ENCODE data around the gene EMC8.
"Not testable (repeated sequence)": the region's sequence is repeated elsewhere in the genome, so short reads cannot be mapped to it uniquely, and the experiment has no call there.

Gene EMC8

DNA sequence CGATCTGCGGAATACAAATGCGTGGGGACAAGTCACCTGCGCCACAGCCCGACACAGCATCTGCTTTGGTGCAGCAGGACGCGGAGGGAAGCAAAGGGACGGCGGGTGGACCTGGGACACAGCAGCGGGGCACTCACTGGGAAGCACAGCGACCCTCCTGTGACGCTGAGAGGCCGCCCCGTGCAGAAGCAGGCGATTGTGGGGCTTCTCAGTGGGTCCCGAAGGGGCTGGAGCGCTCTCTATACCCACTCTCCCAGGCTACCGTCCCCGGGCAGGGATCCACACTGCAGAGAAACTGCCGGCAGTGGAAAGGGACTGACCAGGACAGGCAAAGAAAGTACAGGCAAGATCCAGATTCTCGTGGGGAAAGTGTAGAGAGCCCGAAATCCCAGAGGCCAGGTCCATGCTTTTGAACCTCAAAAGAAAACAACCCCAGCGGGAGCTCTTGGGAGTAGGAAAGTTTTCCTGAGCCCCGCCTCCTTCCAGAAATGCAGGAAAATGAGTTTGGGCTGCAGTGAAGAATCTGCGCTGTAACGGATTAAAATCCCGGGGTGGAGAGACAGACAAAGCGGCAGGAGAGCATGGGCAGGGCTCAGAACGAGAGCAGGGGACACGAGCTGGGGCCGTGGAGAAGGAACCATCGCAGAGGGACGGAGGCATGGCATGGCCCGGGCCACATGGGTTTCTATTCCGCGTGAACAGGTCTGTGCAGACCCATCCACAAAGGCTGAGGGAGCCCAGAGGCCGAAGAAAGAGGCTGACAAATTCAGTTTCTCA lies 12.9 kb upstream of the EMC8 start:
- no peak for DNase-seq

- DNase-seq: no peak
Measured at GRCh38 chr16:85810742-85811115, 11.4 kb upstream of the EMC8 start.

GRCh38 chr16:85810097-85810741 lies 10.9 kb upstream of the EMC8 start:
- no peak for DNase-seq

- DNase-seq: no peak
Measured at GRCh38 chr16:85809645-85810044, 10.3 kb upstream of the EMC8 start.

GRCh38 chr16:85808926-85809325 lies 9.6 kb upstream of the EMC8 start:
- no peak for DNase-seq

GRCh38 chr16:85808104-85808503 lies 8.8 kb upstream of the EMC8 start:
- not testable (repeated sequence) for DNase-seq

GRCh38 chr16:85807340-85807739 lies 8.0 kb upstream of the EMC8 start:
- not testable (repeated sequence) for DNase-seq

GRCh38 chr16:85806539-85806938 lies 7.2 kb upstream of the EMC8 start:
- no peak for DNase-seq

DNA sequence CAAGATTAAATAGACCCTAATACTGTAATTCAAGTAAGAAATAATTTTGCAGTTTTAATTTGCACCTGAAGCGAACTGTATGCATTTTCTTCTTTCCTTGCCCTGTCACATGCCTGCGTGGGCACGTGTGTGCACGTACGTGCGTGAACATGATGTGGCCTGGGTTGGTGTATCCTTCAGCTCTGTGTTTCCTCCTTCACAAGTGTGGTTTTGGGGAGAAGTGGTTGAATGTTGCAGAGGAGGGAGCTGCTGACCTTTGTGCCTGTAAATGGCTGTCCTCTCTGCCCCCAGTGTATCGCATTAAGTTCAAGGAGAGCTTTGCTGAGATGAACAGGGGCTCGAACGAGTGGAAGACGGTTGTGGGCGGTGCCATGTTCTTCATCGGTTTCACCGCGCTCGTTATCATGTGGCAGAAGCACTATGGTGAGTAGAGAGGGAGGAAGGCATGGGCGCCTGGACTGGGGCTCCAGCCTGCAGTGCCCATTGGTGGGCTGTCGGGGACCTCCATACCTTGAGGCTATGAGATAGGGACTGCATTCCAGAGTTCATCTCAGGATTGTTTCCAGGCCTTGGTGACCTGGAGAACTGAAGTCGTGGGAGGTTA lies 6.2 kb upstream of the EMC8 start:
- no peak for DNase-seq

- DNase-seq: no peak
Measured at GRCh38 chr16:85803570-85803969, 4.2 kb upstream of the EMC8 start.

GRCh38 chr16:85800321-85800669 lies 951 bp upstream of the EMC8 start:
- DNase-seq: no peak

- DNase-seq: no peak
Measured at GRCh38 chr16:85798901-85799496, 345 bp downstream of the EMC8 start.

DNA sequence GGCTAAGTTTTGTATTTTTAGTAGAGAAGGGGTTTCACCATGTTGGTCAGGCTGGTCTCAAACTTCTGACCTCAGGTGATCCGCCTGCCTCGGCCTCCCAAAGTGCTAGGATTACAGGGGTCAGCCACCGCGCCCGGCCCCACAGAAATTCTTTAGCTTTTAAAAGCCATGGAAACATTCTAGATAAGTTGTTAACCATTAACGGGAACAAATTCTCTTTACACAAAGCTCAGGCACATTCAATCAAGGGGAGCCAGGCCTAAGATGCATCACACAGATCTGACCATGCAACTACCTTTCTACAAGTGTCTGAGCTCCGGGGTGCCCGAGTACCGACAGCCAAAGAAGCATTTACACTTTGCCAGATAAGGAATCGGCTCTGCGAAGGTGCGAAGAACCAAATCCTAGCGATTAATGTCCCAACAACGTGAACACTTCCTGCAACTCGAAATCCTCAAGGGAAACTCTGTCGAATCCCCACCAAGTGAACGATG lies 1.0 kb downstream of the EMC8 start:
- DNase-seq: no peak

- no peak for DNase-seq
Measured at GRCh38 chr16:85796599-85796998, 2.7 kb downstream of the EMC8 start.

DNA sequence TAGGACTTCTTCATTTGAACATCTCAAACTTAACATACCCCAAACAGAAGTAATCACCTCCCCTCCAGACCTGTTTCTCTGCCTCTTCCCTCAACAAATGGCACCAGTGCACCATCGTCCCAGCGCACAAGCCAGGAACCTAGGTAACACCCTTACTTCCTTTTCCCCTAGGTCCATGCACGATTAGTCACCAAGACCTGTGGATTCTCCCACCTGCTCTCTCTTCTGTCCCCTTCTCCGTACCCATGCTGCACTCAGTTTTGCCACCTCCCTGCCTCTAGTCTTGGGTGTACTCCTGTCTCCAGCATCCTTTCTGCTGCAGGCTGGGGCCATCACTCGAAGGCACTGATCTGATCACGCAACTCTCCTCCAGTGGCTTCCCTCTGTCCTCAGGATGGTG lies 3.2 kb downstream of the EMC8 start:
- DNase-seq: no peak

DNA sequence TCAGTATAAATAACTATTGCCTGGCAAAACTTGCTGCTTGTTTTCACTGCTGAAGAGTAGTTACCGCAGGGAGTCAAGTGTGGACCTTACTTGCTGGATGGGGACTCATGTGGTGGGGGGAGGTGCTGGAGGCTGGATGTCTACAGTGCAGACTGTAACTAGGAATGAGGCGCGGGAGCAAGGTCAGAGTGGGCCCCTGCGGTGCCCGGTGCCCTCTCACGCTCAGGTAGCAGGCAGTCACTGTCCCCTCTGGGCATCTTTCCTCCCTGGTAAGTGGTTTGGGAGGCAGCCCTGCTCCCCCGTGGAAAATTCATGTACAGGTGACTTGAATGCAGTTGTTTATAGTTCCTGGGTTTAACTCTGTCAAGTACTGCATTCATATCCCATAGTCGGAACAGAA lies 4.6 kb downstream of the EMC8 start:
- DNase-seq: no peak

- DNase-seq: no peak
Measured at GRCh38 chr16:85793662-85794298, 5.6 kb downstream of the EMC8 start.

- DNase-seq: no peak
Measured at GRCh38 chr16:85789773-85790172, 9.6 kb downstream of the EMC8 start.

GRCh38 chr16:85788819-85789218 lies 10.5 kb downstream of the EMC8 start:
- no peak for DNase-seq

- no peak for DNase-seq
Measured at GRCh38 chr16:85785927-85786326, 13.4 kb downstream of the EMC8 start.

GRCh38 chr16:85784813-85785212 lies 14.5 kb downstream of the EMC8 start:
- no peak for DNase-seq

DNA sequence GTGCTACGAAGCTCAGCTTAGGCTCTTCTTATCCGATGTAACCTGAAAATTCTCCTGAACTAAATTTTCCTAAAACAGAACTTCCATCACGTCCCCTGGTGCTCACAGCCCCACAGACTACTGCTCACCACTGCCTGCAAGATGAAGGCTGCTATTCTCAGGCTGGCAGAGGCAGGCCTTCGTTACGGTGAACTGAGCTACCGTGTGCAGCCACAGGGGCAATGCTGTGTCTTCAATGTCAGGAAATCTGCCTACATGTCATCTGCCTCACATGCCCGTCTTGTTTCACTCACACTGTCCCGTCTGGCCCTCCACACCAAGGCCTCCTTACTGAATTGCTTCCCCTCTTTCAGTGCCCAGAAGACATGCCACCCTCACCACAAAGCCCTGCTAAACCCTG lies 15.9 kb downstream of the EMC8 start:
- DNase-seq: no peak

DNA sequence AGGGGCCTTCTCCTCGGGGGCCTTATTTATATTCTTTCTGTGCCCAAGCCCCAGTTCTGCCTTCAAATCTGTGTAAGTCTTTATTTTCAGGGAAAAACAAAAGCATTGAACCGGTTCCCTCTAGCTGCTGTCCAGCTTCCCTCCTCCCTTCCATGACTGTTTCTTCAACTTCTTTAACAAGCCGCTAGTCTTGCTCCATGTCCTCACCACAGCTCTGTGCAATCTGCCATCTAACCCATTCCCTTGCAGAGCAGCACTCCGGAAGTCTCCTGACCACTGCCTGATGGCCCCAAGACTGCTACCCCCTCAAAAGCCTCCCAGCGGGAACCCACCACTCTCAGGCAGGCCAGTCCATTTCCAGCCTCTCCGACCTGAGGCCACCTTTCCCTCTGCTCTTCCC lies 16.9 kb downstream of the EMC8 start:
- DNase-seq: no peak
